HepG2 (cell line): ENCODE results near the gene GLT1D1. TPM values are rescaled to one million over a fixed set of nuclear protein-coding genes. Genes with fewer than 3 reads are reported as not detected.

ENCODE experiments used
- ATAC-seq: fragments of 200-7000 bp; cut with Tn5 transposase; 3 replicates; pipeline ENCODE4 v1.9.1; 2020; ENCODE audit warnings: mild to moderate bottlenecking, moderate library complexity
- BruUV-seq: library from RNA; stranded (reverse); fragments of 400-500 nt; replicated peaks from 2 replicates; lab custom pipeline; 2021; lab: Mats Ljungman, UMichigan
- CTCF ChIA-PET: fragments of 300-600 bp; formaldehyde crosslinking; extraction: SDS; loops from one replicate; lab custom pipeline; 2021; ENCODE audit warnings: low total read pairs, inconsistent platforms, low intra/inter-chr PET ratio; lab: Yijun Ruan, JAX
- POLR2A ChIA-PET: fragments of 350-600 bp; sonication (Branson Sonifier 250); formaldehyde crosslinking; loops from one replicate; lab custom pipeline; 2020; ENCODE audit warnings: antibody characterized with exemption, inconsistent platforms; lab: Yijun Ruan, JAX
- DNase-seq: peaks from one replicate; pipeline ENCODE4 v3.0.0-alpha.2; 2015; ENCODE audit warnings: low spot score
- FAIRE-seq: peaks from 3 replicates; lab custom pipeline; 2011; peaks lifted over from hg19 to GRCh38; lab: Jason Lieb, UNC
- H2AFZ ChIP-seq: one replicate; pipeline ENCODE4 v1.6.1; 2011; ENCODE audit warnings: low read length, inconsistent platforms
- H3K27ac ChIP-seq: fragments of 300-600 bp; 3 replicates; pipeline ENCODE4 v1.8.0; 2011; ENCODE audit warnings: mixed run types, mild to moderate bottlenecking, mixed read lengths, low read length, inconsistent platforms; ENCODE audit not compliant: insufficient read depth; ENCODE audit errors: extremely low read length
- H3K27me3 ChIP-seq, 2 experiments: fragments of 200-600 bp in 1 of 2; 2 replicates in 1 of 2; 3 replicates in 1 of 2; pipeline versions ENCODE4 v1.6.0 to v1.8.0; 2011; ENCODE audit warnings: low read length in 2 of 2, mild to moderate bottlenecking in 2 of 2, moderate library complexity in 2 of 2, inconsistent platforms in 1 of 2; ENCODE audit not compliant: insufficient read depth in 2 of 2, control insufficient read depth in 1 of 2
- H3K36me3 ChIP-seq, 2 experiments: fragments of 200-600 bp in 1 of 2; replicated peaks in 1 of 2; 2 replicates in 1 of 2; 3 replicates in 1 of 2; pipeline versions ENCODE4 v1.5.1 to v1.8.0; 2011; ENCODE audit warnings: low read length in 2 of 2, inconsistent platforms in 1 of 2; ENCODE audit not compliant: insufficient read depth in 2 of 2, control insufficient read depth in 1 of 2
- H3K4me1 ChIP-seq: 2 replicates; pipeline ENCODE4 v1.5.1; 2012; ENCODE audit warnings: low read length, inconsistent platforms; ENCODE audit not compliant: insufficient read depth
- H3K4me2 ChIP-seq: 2 replicates; pipeline ENCODE4 v1.6.0; 2011; ENCODE audit warnings: low read depth, low read length, inconsistent platforms
- H3K4me3 ChIP-seq, 3 experiments: fragments of 200-600 bp in 1 of 3; sonication (generic), shearing (Covaris generic) in 1 of 3; replicated peaks in 1 of 3; 2 replicates each; pipeline ENCODE4 v1.5.1; 2011 to 2016; ENCODE audit warnings: low read length in 3 of 3, inconsistent platforms in 2 of 3, low read depth in 2 of 3, mild to moderate bottlenecking in 2 of 3, control low read depth in 1 of 3, mixed read lengths in 1 of 3; ENCODE audit not compliant: insufficient read depth in 1 of 3
- H3K79me2 ChIP-seq: one replicate; pipeline ENCODE4 v1.6.1; 2011; ENCODE audit warnings: low read length, inconsistent platforms; ENCODE audit not compliant: insufficient read depth
- H3K9ac ChIP-seq: 2 replicates; pipeline ENCODE4 v1.6.0; 2011; ENCODE audit warnings: mild to moderate bottlenecking, low read depth, low read length, inconsistent platforms; ENCODE audit not compliant: insufficient read depth
- H3K9me3 ChIP-seq: 2 replicates; pipeline ENCODE4 v1.5.1; 2012; ENCODE audit warnings: mild to moderate bottlenecking, low read length
- H4K20me1 ChIP-seq: 2 replicates; pipeline ENCODE4 v1.6.0; 2011; ENCODE audit warnings: inconsistent platforms, mild to moderate bottlenecking, low read length, moderate library complexity; ENCODE audit not compliant: insufficient read depth
- BRD4 ChIP-seq: sonication (generic); formaldehyde crosslinking; IDR thresholded peaks from 2 replicates; pipeline ENCODE4 v1.4.0; 2020; ENCODE audit warnings: missing genetic modification reagents
- DNMT3B ChIP-seq: conservative IDR thresholded peaks from 2 replicates; pipeline ENCODE4 v1.6.1; 2016; ENCODE audit warnings: missing biosample characterization, control low read depth
- DZIP1 ChIP-seq: sonication (generic); formaldehyde crosslinking; IDR thresholded peaks from 2 replicates; pipeline ENCODE4 v1.5.0; 2020; ENCODE audit warnings: mild to moderate bottlenecking, missing genetic modification reagents
- RAD21 ChIP-seq: fragments of 450-650 bp; formaldehyde crosslinking; IDR thresholded peaks from 2 replicates; pipeline ENCODE4 v1.5.0; 2020; ENCODE audit warnings: mild to moderate bottlenecking
- YEATS4 ChIP-seq: sonication (generic); formaldehyde crosslinking; IDR thresholded peaks from 2 replicates; pipeline ENCODE4 v1.4.0; 2020; ENCODE audit warnings: missing genetic modification reagents, borderline replicate concordance
- ZFX ChIP-seq: sonication (generic); formaldehyde crosslinking; IDR thresholded peaks from 2 replicates; pipeline ENCODE4 v1.4.0; 2020; ENCODE audit warnings: mild to moderate bottlenecking, low read depth, missing genetic modification reagents, moderate library complexity
- ZNF468 ChIP-seq: sonication (generic); formaldehyde crosslinking; IDR thresholded peaks from 2 replicates; pipeline ENCODE4 v1.8.0; 2022; ENCODE audit warnings: mild to moderate bottlenecking, moderate library complexity, missing genetic modification reagents
- ZNF615 ChIP-seq: sonication (generic); formaldehyde crosslinking; IDR thresholded peaks from 2 replicates; pipeline ENCODE4 v1.5.0; 2020; ENCODE audit warnings: mild to moderate bottlenecking, missing genetic modification reagents, borderline replicate concordance
- ZNF788 ChIP-seq: sonication (generic); formaldehyde crosslinking; IDR thresholded peaks from 2 replicates; pipeline ENCODE4 v1.5.0; 2020; ENCODE audit warnings: mild to moderate bottlenecking, missing genetic modification reagents, borderline replicate concordance
- WGBS: methylation state at CpG from one replicate; pipeline ENCODE4 v1.1.6; 2017; ENCODE audit warnings: low lambda C conversion rate; 5-methylcytosine and 5-hydroxymethylcytosine counted together
- in situ Hi-C: cut with HindIII; loops from 2 replicates; pipeline ENCODE4 v1.10.0; 2017; ENCODE audit warnings: low pct_unique_long_range_greater_than_20kb; ENCODE audit not compliant: extremely low pct_ligation_motif_present
- intact Hi-C: fragments of 100-400 bp; cut with micrococcal nuclease; formaldehyde crosslinking; loops from one replicate; pipeline ENCODE4 v1.10.0; 2022; ENCODE audit not compliant: unreplicated experiment
- polyA plus RNA-seq, 8 experiments: library from polyadenylated mRNA; depleted of rRNA in 3 of 8; stranded (reverse) in 7 of 8; unstranded in 1 of 8; fragments of >200 nt; fragmentation: Illumina TruSeq in 4 of 8; extraction: Trizol in 4 of 8; gene quantifications; 2 replicates each; pipeline versions ENCODE4 v1.2.1 to v1.2.3, GENCODE V29; 2011 to 2016; ENCODE audit warnings: low read depth in 4 of 8, missing spikeins in 1 of 8, mixed read lengths in 1 of 8; ENCODE audit not compliant: insufficient read depth in 1 of 8
- total RNA-seq, 5 experiments: library from RNA; depleted of rRNA; stranded (reverse); fragments of >200 nt; fragmentation: Illumina TruSeq; extraction: Trizol; gene quantifications; 2 replicates each; pipeline ENCODE4 v1.2.3, GENCODE V29; 2016; ENCODE audit warnings: low read depth in 1 of 5
- TF ChIP-seq, protein P1 (sequence below): sonication (generic); formaldehyde crosslinking; IDR thresholded peaks from 2 replicates; pipeline ENCODE4 v1.4.0; 2020; ENCODE audit warnings: mild to moderate bottlenecking, low read depth, missing genetic modification reagents
- TF ChIP-seq, protein P2 (sequence below): sonication (generic); formaldehyde crosslinking; IDR thresholded peaks from 2 replicates; pipeline ENCODE4 v1.5.0; 2020; ENCODE audit warnings: missing genetic modification reagents

Gene GLT1D1
- total and polyA plus RNA-seq, 2 of the 13 experiments (the other 11 are each of a cell fraction or from before 2014, with no cell fraction given) = 0.09 to 0.17 TPM

DNA sequence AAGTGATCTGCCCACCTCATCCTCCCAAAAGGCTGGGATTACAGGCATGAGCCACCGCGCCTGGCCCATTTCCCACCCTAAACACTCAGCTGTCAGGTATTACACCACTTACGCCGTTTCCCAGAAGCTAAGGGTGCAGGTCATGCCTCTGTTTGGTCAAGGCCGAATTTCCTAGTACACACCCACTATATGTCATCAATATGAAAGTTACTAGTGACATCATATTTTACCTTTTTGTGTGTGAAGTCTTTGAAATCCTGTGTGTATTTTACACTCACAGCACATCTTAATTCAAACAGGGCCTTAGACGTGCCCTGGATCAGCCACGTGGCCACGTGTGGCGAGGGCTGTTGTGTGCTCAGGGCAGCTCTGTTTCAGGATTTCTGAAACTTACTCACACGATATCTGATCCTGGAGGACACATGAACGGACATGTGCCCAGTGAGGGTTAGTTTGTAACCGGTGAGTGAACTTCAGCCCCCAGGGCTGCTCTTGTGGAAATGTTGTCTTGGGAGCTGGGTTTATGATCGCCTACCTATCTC is 51.8 kb downstream of the GLT1D1 start (continued):
- TF ChIP-seq, protein P1, sequence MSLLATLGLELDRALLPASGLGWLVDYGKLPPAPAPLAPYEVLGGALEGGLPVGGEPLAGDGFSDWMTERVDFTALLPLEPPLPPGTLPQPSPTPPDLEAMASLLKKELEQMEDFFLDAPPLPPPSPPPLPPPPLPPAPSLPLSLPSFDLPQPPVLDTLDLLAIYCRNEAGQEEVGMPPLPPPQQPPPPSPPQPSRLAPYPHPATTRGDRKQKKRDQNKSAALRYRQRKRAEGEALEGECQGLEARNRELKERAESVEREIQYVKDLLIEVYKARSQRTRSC (CRISPR knock-in tag) = no peak
- TF ChIP-seq DNMT3B (CRISPR knock-in tag) = no peak
- TF ChIP-seq BRD4 (CRISPR knock-in tag) = no peak
- TF ChIP-seq ZNF468 = no peak
- TF ChIP-seq DZIP1 (CRISPR knock-in tag) = no peak
- TF ChIP-seq ZNF788 (CRISPR knock-in tag) = peak; percentile 76

DNA sequence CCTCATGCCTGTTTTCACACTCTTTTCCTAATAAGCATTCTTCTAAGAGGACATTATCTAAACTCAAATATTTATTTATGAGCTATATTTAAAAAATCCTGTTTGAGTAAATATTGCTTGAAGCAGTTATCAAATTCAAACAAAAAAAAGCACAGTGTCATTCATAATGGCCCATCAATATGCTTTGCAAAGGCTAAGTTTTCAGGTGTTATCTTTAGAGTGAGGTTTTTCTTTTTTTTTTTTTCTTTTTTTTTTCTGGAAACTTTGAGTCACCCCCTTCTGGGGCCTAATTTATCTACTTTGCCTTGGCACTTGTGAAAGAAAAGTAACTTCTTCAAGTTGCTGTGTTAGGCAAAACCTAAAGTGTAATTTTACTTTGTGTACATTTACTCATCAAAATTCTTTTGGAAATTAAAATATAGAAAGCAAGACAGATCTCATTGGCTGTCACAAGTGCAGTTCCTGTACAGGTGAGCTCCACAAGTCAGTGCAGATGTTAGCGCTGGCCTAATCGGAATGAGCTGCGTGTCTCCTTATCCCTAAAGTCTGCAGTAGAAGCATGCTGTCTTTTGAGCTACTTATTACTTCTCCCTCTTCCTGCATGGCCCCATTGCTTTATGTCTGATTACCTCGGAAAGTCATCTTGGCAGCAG is 53.3 kb downstream of the GLT1D1 start:
- no peaks in the 10 kb centered on the region; a peak in 1 of 5 replicates for H3K27me3 ChIP-seq
- ATAC-seq (no peak), FAIRE-seq (no peak), DNase-seq (no peak)
- CTCF ChIA-PET = no interaction called here
- H3K4me2 ChIP-seq = no peak overlapping the region
- no peaks in the 10 kb centered on the region for H3K79me2 ChIP-seq
- POLR2A ChIA-PET = no interaction called here
- peaks cover 37% of the 10 kb centered on the region for H3K4me1 ChIP-seq
- no peak overlapping the region for H2AFZ ChIP-seq
- H3K36me3 ChIP-seq = no peaks in the 10 kb centered on the region
- 70% methylated on average over 4 of the region's 4 CpGs for WGBS
- no peak for TF ChIP-seq ZFX (CRISPR knock-in tag)
- TF ChIP-seq YEATS4 (CRISPR knock-in tag) = no peak
- no peak for TF ChIP-seq RAD21 (CRISPR knock-in tag)
- TF ChIP-seq, protein P2, sequence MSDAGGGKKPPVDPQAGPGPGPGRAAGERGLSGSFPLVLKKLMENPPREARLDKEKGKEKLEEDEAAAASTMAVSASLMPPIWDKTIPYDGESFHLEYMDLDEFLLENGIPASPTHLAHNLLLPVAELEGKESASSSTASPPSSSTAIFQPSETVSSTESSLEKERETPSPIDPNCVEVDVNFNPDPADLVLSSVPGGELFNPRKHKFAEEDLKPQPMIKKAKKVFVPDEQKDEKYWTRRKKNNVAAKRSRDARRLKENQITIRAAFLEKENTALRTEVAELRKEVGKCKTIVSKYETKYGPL = no peak
- no peak for TF ChIP-seq ZNF615
- no peak overlapping the region for H3K27ac ChIP-seq
- intact Hi-C loops (no loop called here), in situ Hi-C loops (no loop called here)
- BruUV-seq = no TSS peak
- H3K4me3 ChIP-seq = no peak overlapping the region
- H3K9ac ChIP-seq = no peak overlapping the region
- H3K9me3 ChIP-seq = no peaks in the 10 kb centered on the region
- no peaks in the 10 kb centered on the region for H4K20me1 ChIP-seq
